HG02571 (cell line): Measurements from ENCODE around the gene HLF.

Experiments used
- ATAC-seq: cut with Tn5 transposase; IDR thresholded peaks from one replicate; pipeline ENCODE4 v1.9.1; 2021; ENCODE audit warnings: mild to moderate bottlenecking, moderate library complexity; ENCODE audit not compliant: unreplicated experiment

HLF gene

GRCh38 chr17:55347341-55347740 is 82.6 kb downstream of the HLF start:
- ATAC-seq = no peak

GRCh38 chr17:55348749-55349354 is 84.1 kb downstream of the HLF start:
- no peak for ATAC-seq

GRCh38 chr17:55350825-55351205 is 86.1 kb downstream of the HLF start:
- no peak for ATAC-seq

GRCh38 chr17:55351226-55351625 is 86.5 kb downstream of the HLF start:
- ATAC-seq = no peak

- ATAC-seq = no peak
Measured at GRCh38 chr17:55354010-55354409, 89.2 kb downstream of the HLF start.

DNA sequence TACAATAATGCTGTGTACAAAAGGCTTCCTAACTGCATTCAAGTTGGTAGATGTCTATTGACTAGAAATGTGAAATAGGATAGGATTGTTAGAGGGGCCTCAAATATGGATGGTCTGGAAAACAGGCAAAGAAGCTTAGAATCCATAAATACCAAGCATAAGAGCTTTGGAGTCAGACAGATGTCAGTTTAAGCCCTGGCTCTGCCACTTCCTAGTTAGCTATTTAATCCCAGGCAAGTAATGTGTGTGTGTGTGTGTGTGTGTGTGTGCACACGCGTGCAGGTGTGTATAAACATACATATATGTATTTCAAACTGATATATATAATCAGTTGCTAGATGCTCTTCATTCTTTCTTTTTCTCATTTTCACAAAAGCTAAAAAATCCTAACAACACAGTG is 90.2 kb downstream of the HLF start:
- ATAC-seq = no peak

GRCh38 chr17:55356434-55357328 is 91.9 kb downstream of the HLF start:
- ATAC-seq = peak; percentile 95

- no peak for ATAC-seq
Measured at GRCh38 chr17:55360971-55361370, 96.2 kb downstream of the HLF start.

GRCh38 chr17:55363033-55363432 is 98.3 kb downstream of the HLF start:
- no peak for ATAC-seq

DNA sequence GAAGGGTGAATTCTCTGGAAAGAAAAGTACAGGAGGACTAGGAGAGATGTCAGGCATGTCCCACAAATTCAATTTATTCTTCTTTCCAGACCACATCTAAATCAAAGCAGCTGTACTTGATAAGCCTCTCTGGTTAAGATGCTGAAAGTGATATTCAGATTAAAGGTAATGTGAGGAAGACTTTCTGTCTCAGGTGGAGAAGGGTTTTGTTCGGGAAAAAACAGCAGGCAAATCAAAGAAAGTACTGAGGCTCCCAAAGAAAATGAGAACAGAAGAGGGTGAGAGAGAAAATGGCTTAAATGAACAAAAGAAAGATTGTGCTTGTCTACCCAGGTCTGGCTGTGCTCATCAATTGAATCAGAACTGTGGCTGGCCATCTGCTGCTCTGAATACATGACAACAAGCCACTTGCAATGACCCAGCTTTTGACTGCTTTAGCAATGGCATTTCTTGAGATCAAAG is 101.3 kb downstream of the HLF start:
- ATAC-seq = no peak

- no peak for ATAC-seq
Measured at GRCh38 chr17:55368706-55369105, 103.9 kb downstream of the HLF start.
